Liver (tissue), 9 donors: Measurements from ENCODE around the gene RPP14. TPM values are rescaled to one million over a fixed set of nuclear protein-coding genes. Genes with fewer than 3 reads are reported as not detected.

Experiments used
- DNase-seq: peaks from one replicate; pipeline ENCODE4 v3.0.0-alpha.2; 2017; ENCODE audit warnings: low spot score
- H3K27ac ChIP-seq, 2 donors: one replicate each; pipeline ENCODE4 v1.7.0; 2013; ENCODE audit warnings: inconsistent platforms in 2 of 2, low read length in 2 of 2, control low read depth in 1 of 2, low read depth in 1 of 2, mild to moderate bottlenecking in 1 of 2
- H3K27me3 ChIP-seq, 4 donors: one replicate each; pipeline versions ENCODE4 v1.6.1 to v1.7.0; 2013; ENCODE audit warnings: low read length in 3 of 4, inconsistent platforms in 1 of 4, mild to moderate bottlenecking in 1 of 4, moderate library complexity in 1 of 4; ENCODE audit not compliant: control insufficient read depth in 4 of 4, insufficient read depth in 4 of 4
- H3K36me3 ChIP-seq, 4 donors: one replicate each; pipeline versions ENCODE4 v1.6.1 to v1.7.0; 2013; ENCODE audit warnings: low read length in 3 of 4, mild to moderate bottlenecking in 3 of 4, low read depth in 1 of 4, moderate library complexity in 1 of 4; ENCODE audit not compliant: control insufficient read depth in 4 of 4, insufficient read depth in 3 of 4
- H3K4me1 ChIP-seq, 4 donors: one replicate each; pipeline versions ENCODE4 v1.6.1 to v1.7.0; 2013; ENCODE audit warnings: low read length in 3 of 4, mild to moderate bottlenecking in 3 of 4, moderate library complexity in 1 of 4; ENCODE audit not compliant: control insufficient read depth in 4 of 4, insufficient read depth in 4 of 4
- H3K4me3 ChIP-seq, 3 donors: one replicate each; pipeline versions ENCODE4 v1.6.1 to v1.7.0; 2013; ENCODE audit warnings: low read length in 3 of 3, control low read depth in 1 of 3, low read depth in 1 of 3, mild to moderate bottlenecking in 1 of 3
- H3K9ac ChIP-seq, 2 donors: one replicate each; pipeline ENCODE4 v1.7.0; 2013; ENCODE audit warnings: low read length in 2 of 2, mild to moderate bottlenecking in 2 of 2, moderate library complexity in 2 of 2, control low read depth in 1 of 2, low read depth in 1 of 2
- H3K9me3 ChIP-seq, 4 donors: one replicate each; pipeline versions ENCODE4 v1.6.1 to v1.7.0; 2013; ENCODE audit warnings: low read length in 3 of 4; ENCODE audit not compliant: control insufficient read depth in 4 of 4
- FOXA1 ChIP-seq: IDR thresholded peaks from 2 replicates; pipeline ENCODE4 v1.6.1; 2016; ENCODE audit warnings: antibody characterized with exemption
- FOXA2 ChIP-seq: IDR thresholded peaks from 2 replicates; pipeline ENCODE4 v1.6.1; 2016; ENCODE audit warnings: antibody characterized with exemption
- GABPA ChIP-seq, 2 donors: IDR thresholded peaks in 1 of 2; conservative IDR thresholded peaks in 1 of 2; 2 replicates each; pipeline ENCODE4 v1.6.1; 2016; ENCODE audit warnings: antibody characterized with exemption in 2 of 2, mild to moderate bottlenecking in 1 of 2, moderate library complexity in 1 of 2
- JUND ChIP-seq, 2 donors: IDR thresholded peaks; 2 replicates each; pipeline ENCODE4 v1.6.1; 2016; ENCODE audit warnings: antibody characterized with exemption in 2 of 2
- RAD21 ChIP-seq, 2 donors: IDR thresholded peaks; 2 replicates each; pipeline ENCODE4 v1.6.1; 2016; ENCODE audit warnings: antibody characterized with exemption in 2 of 2, mild to moderate bottlenecking in 2 of 2
- SP1 ChIP-seq: IDR thresholded peaks from 2 replicates; pipeline ENCODE4 v1.6.1; 2018; ENCODE audit warnings: antibody characterized with exemption, mild to moderate bottlenecking
- TAF1 ChIP-seq: conservative IDR thresholded peaks from 2 replicates; pipeline ENCODE4 v1.6.1; 2016; ENCODE audit warnings: antibody characterized with exemption, mild to moderate bottlenecking
- WGBS: extraction: QIAGEN DNeasy Blood & Tissue Kit; methylation state at CpG from one replicate; pipeline ENCODE4 v1.1.7; 2013; 5-methylcytosine and 5-hydroxymethylcytosine counted together
- polyA plus RNA-seq, 2 donors: library from polyadenylated mRNA; stranded (reverse) in 1 of 2; unstranded in 1 of 2; fragments of 200-250 nt in 1 of 2; fragments of >200 nt in 1 of 2; fragmentation: Nextera tagmentation in 1 of 2; extraction: Ambion mirVana in 1 of 2; gene quantifications; one replicate each; pipeline versions ENCODE4 v1.2.1 to v1.2.3, GENCODE V29; 2013 to 2015
- total RNA-seq, 2 donors: library from RNA; depleted of rRNA; stranded (reverse); fragments of >200 nt; gene quantifications; one replicate each; pipeline ENCODE4 v1.2.3, GENCODE V29; 2014
- TF ChIP-seq, protein P1 (sequence below): fragments of 150-350 bp; IDR thresholded peaks from 2 replicates; pipeline ENCODE4 v1.5.1; 2017; ENCODE audit warnings: improper control_type of control experiment, low read depth, low read length; ENCODE audit not compliant: missing input control
- TF ChIP-seq, protein P2 (sequence below): IDR thresholded peaks from 2 replicates; pipeline ENCODE4 v1.6.1; 2016; ENCODE audit warnings: antibody characterized with exemption
- TF ChIP-seq, protein P3 (sequence below): IDR thresholded peaks from 2 replicates; pipeline ENCODE4 v1.6.1; 2016; ENCODE audit warnings: antibody characterized with exemption, mild to moderate bottlenecking
- TF ChIP-seq, protein P4 (sequence below): IDR thresholded peaks from 2 replicates; pipeline ENCODE4 v1.6.1; 2016; ENCODE audit warnings: antibody characterized with exemption
- donor health status: healthy.
- donor health status: healthy.
- donor health status: healthy.
- donor health status: healthy.
- donor health status: healthy.

The RPP14 gene
- total and polyA plus RNA-seq, 4 donors, result 7.4 to 13.7 (median 10.1) TPM

DNA sequence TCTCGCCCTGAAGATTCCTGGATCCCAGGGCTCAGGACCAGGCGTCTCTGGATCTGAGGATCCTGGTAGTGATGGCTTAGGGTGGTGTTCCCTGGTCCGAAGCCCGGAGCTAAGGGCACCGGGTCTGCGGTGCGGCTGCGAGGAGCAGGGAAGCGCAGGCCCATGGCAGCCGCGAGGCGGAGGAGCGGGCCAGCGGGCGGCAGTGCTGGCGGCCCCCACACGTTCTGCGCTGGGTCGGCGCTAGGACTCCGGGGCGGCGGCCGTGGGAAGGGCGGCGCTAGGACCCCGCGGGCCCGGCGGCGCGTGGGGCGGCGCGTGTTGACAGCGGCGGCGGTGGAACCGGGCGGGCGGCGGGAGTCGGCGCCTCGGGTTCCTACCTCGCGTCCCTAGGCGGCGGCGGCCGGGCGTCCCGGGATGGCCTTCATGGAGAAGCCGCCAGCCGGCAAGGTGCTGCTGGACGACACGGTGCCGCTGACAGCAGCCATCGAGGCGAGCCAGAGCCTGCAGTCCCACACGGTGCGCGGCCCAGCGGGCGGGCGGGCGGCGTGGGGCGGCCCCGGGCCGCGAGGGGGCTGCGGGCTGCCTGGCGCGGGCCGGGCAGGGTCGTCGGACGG, 26.6 kb downstream of the RPP14 start, which contains the start of gene PXK:
TSS of gene PXK (plus strand) at position 318 of the 614 bp plus-strand sequence. CDS start at position 415, 97 bp downstream.
- peak within 1 kb of the TSS; percentile 50 to 56 for H3K9ac ChIP-seq

DNA sequence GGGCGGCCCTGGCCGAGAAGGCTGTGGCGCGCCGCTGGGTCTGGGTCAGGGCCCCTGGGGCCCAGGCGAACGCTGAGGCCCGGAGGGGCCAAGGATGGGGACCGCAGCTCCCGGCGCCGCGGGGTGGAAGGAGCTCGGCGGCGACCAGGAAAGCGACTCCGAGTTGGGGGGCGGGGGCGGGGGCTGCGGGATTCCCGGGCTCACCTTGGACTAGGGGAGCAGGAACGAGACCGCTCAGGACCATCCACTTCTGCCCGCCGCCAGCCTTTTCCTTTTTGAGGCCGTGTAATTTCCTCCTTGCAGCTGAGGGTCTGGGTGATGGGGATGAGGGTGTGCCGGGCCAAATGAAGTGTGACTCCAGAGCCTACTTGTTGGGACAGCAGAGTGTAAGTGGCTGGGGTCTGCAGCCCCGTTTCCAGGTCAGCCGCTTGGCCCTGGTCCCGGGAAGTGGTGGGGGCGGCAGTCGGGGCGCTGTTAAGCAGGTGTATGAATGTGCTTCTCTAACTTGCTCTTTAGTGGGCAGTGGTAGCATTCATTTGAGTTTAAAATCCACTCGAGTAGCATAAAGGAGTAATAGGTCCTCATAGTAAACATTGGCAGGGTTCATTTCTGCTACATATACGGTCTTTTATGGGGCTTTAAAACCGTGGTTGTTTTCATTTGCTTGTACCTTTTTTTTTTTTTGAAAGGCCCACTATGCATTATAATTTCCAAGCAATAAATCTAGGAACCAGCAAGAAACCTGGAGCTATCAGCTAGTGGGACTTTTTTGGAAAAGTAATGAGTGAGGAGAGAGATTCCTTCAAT, 27.4 kb downstream of the RPP14 start:
- peak overlapping the region; percentile 42 to 56 for H3K9ac ChIP-seq
- H3K27me3 ChIP-seq, result no peaks in the 10 kb centered on the region
- no peaks in the 10 kb centered on the region for H3K9me3 ChIP-seq
- peaks cover 12 to 26% (median 19%) of the 10 kb centered on the region in 4 donors for H3K4me1 ChIP-seq
- H3K36me3 ChIP-seq, result no peaks in the 10 kb centered on the region
- peak overlapping the region; percentile 30 to 58 for H3K27ac ChIP-seq
- DNase-seq, result peak; percentile 51
- peak overlapping the region; percentile 73 to 100 (median 86) for H3K4me3 ChIP-seq
- TF ChIP-seq, protein P1, sequence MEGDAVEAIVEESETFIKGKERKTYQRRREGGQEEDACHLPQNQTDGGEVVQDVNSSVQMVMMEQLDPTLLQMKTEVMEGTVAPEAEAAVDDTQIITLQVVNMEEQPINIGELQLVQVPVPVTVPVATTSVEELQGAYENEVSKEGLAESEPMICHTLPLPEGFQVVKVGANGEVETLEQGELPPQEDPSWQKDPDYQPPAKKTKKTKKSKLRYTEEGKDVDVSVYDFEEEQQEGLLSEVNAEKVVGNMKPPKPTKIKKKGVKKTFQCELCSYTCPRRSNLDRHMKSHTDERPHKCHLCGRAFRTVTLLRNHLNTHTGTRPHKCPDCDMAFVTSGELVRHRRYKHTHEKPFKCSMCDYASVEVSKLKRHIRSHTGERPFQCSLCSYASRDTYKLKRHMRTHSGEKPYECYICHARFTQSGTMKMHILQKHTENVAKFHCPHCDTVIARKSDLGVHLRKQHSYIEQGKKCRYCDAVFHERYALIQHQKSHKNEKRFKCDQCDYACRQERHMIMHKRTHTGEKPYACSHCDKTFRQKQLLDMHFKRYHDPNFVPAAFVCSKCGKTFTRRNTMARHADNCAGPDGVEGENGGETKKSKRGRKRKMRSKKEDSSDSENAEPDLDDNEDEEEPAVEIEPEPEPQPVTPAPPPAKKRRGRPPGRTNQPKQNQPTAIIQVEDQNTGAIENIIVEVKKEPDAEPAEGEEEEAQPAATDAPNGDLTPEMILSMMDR, result peak; percentile 1
- no peak for TF ChIP-seq JUND (IDR thresholded peaks at IDR 0.05)
- TF ChIP-seq FOXA1, result no peak
- TF ChIP-seq FOXA2, result no peak
- no peak for TF ChIP-seq GABPA (IDR thresholded peaks at IDR 0.05 in 1 of 2, conservative IDR thresholded peaks at IDR 0.05 in 1 of 2)
- peak; percentile 20 to 25 for TF ChIP-seq RAD21 (IDR thresholded peaks at IDR 0.05)
- 1% methylated on average over 37 of the region's 37 CpGs for WGBS

More for the DNA sequence above, 26.6 kb downstream of the RPP14 start, which contains the start of gene PXK:
- Histone ChIP-seq H3K4me1 (peaks cover 12 to 26% (median 19%) of the 10 kb centered on the region in 4 donors), H3K4me3 (peak within 1 kb of the TSS; percentile 73 to 100 (median 86)), H3K9me3 (no peaks in the 10 kb centered on the region), H3K27me3 (no peaks in the 10 kb centered on the region), H3K27ac (peak within 1 kb of the TSS; percentile 30 to 58), H3K36me3 (no peaks in the 10 kb centered on the region)
- TF ChIP-seq TAF1, result no peak
- TF ChIP-seq, protein P1, result no peak
- TF ChIP-seq JUND (IDR thresholded peaks at IDR 0.05), result no peak
- TF ChIP-seq RAD21 (IDR thresholded peaks at IDR 0.05), result peak in 1 of 2 donors; percentile 31
- WGBS, result under 1% methylated on average over 79 of the region's 79 CpGs
- DNase-seq, result peak; percentile 83

DNA sequence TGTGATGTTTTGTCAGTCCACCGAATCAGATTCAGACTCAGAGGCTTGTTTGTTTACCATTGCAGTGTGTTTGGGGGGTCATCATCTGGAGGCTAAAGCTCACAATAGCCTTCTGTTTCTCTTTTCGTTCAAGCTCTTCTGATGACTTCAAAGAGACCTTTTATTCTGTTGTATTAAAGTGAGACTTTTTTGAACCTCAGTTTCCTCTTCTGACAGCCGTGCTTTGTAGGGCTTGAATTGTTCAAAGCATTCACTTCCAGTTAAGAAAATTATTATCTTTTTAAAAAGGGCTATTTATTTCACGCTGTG, 27.9 kb downstream of the RPP14 start:
- Histone ChIP-seq H3K9me3 (no peaks in the 10 kb centered on the region), H3K4me3 (peak overlapping the region; percentile 73 to 100 (median 86)), H3K36me3 (no peaks in the 10 kb centered on the region), H3K4me1 (peaks cover 12 to 26% (median 19%) of the 10 kb centered on the region in 4 donors), H3K27me3 (no peaks in the 10 kb centered on the region), H3K27ac (no peak overlapping the region), H3K9ac (peak overlapping the region; percentile 42 to 56)
- 28% methylated on average over 4 of the region's 4 CpGs for WGBS
- TF ChIP-seq GABPA (IDR thresholded peaks at IDR 0.05 in 1 of 2, conservative IDR thresholded peaks at IDR 0.05 in 1 of 2) (no peak), SP1 (no peak)
- TF ChIP-seq, protein P2, sequence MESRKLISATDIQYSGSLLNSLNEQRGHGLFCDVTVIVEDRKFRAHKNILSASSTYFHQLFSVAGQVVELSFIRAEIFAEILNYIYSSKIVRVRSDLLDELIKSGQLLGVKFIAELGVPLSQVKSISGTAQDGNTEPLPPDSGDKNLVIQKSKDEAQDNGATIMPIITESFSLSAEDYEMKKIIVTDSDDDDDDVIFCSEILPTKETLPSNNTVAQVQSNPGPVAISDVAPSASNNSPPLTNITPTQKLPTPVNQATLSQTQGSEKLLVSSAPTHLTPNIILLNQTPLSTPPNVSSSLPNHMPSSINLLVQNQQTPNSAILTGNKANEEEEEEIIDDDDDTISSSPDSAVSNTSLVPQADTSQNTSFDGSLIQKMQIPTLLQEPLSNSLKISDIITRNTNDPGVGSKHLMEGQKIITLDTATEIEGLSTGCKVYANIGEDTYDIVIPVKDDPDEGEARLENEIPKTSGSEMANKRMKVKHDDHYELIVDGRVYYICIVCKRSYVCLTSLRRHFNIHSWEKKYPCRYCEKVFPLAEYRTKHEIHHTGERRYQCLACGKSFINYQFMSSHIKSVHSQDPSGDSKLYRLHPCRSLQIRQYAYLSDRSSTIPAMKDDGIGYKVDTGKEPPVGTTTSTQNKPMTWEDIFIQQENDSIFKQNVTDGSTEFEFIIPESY, result no peak
- TF ChIP-seq, protein P3, sequence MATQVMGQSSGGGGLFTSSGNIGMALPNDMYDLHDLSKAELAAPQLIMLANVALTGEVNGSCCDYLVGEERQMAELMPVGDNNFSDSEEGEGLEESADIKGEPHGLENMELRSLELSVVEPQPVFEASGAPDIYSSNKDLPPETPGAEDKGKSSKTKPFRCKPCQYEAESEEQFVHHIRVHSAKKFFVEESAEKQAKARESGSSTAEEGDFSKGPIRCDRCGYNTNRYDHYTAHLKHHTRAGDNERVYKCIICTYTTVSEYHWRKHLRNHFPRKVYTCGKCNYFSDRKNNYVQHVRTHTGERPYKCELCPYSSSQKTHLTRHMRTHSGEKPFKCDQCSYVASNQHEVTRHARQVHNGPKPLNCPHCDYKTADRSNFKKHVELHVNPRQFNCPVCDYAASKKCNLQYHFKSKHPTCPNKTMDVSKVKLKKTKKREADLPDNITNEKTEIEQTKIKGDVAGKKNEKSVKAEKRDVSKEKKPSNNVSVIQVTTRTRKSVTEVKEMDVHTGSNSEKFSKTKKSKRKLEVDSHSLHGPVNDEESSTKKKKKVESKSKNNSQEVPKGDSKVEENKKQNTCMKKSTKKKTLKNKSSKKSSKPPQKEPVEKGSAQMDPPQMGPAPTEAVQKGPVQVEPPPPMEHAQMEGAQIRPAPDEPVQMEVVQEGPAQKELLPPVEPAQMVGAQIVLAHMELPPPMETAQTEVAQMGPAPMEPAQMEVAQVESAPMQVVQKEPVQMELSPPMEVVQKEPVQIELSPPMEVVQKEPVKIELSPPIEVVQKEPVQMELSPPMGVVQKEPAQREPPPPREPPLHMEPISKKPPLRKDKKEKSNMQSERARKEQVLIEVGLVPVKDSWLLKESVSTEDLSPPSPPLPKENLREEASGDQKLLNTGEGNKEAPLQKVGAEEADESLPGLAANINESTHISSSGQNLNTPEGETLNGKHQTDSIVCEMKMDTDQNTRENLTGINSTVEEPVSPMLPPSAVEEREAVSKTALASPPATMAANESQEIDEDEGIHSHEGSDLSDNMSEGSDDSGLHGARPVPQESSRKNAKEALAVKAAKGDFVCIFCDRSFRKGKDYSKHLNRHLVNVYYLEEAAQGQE, result no peak
- TF ChIP-seq, protein P4, sequence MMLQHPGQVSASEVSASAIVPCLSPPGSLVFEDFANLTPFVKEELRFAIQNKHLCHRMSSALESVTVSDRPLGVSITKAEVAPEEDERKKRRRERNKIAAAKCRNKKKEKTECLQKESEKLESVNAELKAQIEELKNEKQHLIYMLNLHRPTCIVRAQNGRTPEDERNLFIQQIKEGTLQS, result no peak
- no peak for DNase-seq
